Measurements from ENCODE around the gene PTAR1. TPM values are rescaled to one million over a fixed set of nuclear protein-coding genes. Genes with fewer than 3 reads are reported as not detected.

PTAR1 gene
- total RNA-seq, 4 donors from 2014 or later, result 30.8 to 131 (median 94.5) TPM

GRCh38 chr9:69674112-69674685, 85.6 kb downstream of the PTAR1 start:
- intact Hi-C loops (cut with DNase I; ENCODE audit: low total_unique reads), result no loop called here
- H3K4me3 ChIP-seq, result no peak overlapping the region
- TF ChIP-seq POLR2A (IDR thresholded peaks at IDR 0.05) (no peak), POLR2AphosphoS5 (IDR thresholded peaks at IDR 0.05) (no peak)
- TF ChIP-seq, protein P1, sequence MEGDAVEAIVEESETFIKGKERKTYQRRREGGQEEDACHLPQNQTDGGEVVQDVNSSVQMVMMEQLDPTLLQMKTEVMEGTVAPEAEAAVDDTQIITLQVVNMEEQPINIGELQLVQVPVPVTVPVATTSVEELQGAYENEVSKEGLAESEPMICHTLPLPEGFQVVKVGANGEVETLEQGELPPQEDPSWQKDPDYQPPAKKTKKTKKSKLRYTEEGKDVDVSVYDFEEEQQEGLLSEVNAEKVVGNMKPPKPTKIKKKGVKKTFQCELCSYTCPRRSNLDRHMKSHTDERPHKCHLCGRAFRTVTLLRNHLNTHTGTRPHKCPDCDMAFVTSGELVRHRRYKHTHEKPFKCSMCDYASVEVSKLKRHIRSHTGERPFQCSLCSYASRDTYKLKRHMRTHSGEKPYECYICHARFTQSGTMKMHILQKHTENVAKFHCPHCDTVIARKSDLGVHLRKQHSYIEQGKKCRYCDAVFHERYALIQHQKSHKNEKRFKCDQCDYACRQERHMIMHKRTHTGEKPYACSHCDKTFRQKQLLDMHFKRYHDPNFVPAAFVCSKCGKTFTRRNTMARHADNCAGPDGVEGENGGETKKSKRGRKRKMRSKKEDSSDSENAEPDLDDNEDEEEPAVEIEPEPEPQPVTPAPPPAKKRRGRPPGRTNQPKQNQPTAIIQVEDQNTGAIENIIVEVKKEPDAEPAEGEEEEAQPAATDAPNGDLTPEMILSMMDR (IDR thresholded peaks at IDR 0.05), result peak in 1 of 5 experiments; percentile 12
- no peaks in the 10 kb centered on the region for H3K27me3 ChIP-seq
- no peaks in the 10 kb centered on the region for H3K9me3 ChIP-seq
- DNase-seq, result no peak
- peaks cover 2 to 14% (median 10%) of the 10 kb centered on the region in 4 donors for H3K4me1 ChIP-seq
- no peaks in the 10 kb centered on the region for H3K36me3 ChIP-seq
- WGBS, 2 donors (ENCODE audit: low coverage in 1 of 2), result 70 to 82% methylated on average over 4 to 11 of the region's 11 CpGs
- in situ Hi-C loops (cut with MboI; ENCODE audit: low pct_ligation_motif_present in 1 of 4, low pct_unique_long_range_greater_than_20kb in 1 of 4, low sequenced_read_pairs in 3 of 4), result loop anchor here in 3 of 4 donors (10.0 to 25.0 kb wide), 2 partner anchors 188 to 201 kb away; no protein-coding TSS in a partner anchor
- no peak overlapping the region for H3K27ac ChIP-seq

DNA sequence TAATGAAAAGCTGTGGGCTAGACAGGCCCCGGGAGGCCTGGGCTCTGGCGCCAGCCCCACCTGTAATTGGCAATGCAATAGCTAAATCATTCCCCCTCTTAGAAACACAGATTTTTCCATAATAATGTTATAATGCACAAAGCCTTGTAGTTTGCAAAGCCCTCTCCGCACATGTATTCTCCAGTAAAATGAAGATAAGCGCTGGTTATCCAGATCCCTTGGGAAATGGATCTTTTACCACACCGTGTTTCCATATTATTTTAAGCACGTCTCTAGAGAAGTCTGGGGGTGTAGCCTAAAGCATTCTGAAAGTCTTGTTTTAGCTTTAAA, 86.5 kb downstream of the PTAR1 start:
- no peaks in the 10 kb centered on the region for H3K9me3 ChIP-seq
- 47 to 63% methylated on average over 4 to 6 of the region's 6 CpGs for WGBS, 2 donors (ENCODE audit: low coverage in 1 of 2)
- H3K36me3 ChIP-seq, result no peaks in the 10 kb centered on the region
- in situ Hi-C loops (cut with MboI; ENCODE audit: low pct_ligation_motif_present in 1 of 4, low pct_unique_long_range_greater_than_20kb in 1 of 4, low sequenced_read_pairs in 3 of 4), result loop anchor here in 3 of 4 donors (10.0 to 25.0 kb wide), 2 partner anchors 189 to 202 kb away; no protein-coding TSS in a partner anchor
- intact Hi-C loops (cut with DNase I; ENCODE audit: low total_unique reads), result no loop called here
- H3K27ac ChIP-seq, result peak overlapping the region; percentile 81 to 90 (median 87)
- TF ChIP-seq POLR2A (IDR thresholded peaks at IDR 0.05), result no peak
- no peak for TF ChIP-seq EP300 (IDR thresholded peaks at IDR 0.05; ENCODE audit: low read depth)
- TF ChIP-seq, protein P1 (IDR thresholded peaks at IDR 0.05), result no peak
- no peak for TF ChIP-seq POLR2AphosphoS5 (IDR thresholded peaks at IDR 0.05)
- H3K27me3 ChIP-seq, result no peaks in the 10 kb centered on the region
- H3K4me1 ChIP-seq, result peaks cover 2 to 14% (median 10%) of the 10 kb centered on the region in 4 donors
- peak overlapping the region in 3 of 4 donors; percentile 63 to 76 (median 69) for H3K4me3 ChIP-seq
- DNase-seq, result no peak

- no peaks in the 10 kb centered on the region for H3K36me3 ChIP-seq
- intact Hi-C loops (cut with DNase I; ENCODE audit: low total_unique reads), result no loop called here
- no peaks in the 10 kb centered on the region for H3K27me3 ChIP-seq
- H3K4me1 ChIP-seq, result peaks cover 2 to 14% (median 10%) of the 10 kb centered on the region in 4 donors
- in situ Hi-C loops (cut with MboI; ENCODE audit: low pct_ligation_motif_present in 1 of 4, low pct_unique_long_range_greater_than_20kb in 1 of 4, low sequenced_read_pairs in 3 of 4), result loop anchor here in 3 of 4 donors (10.0 to 25.0 kb wide), 2 partner anchors 190 to 202 kb away; no protein-coding TSS in a partner anchor
- TF ChIP-seq, protein P1 (IDR thresholded peaks at IDR 0.05), result peak; percentile 81 to 94 (median 89)
- TF ChIP-seq EP300 (IDR thresholded peaks at IDR 0.05; ENCODE audit: low read depth), result no peak
- TF ChIP-seq POLR2A (IDR thresholded peaks at IDR 0.05), result no peak
- peak in 1 of 3 donors; percentile 31 for TF ChIP-seq POLR2AphosphoS5 (IDR thresholded peaks at IDR 0.05)
- DNase-seq, result peak; percentile 85
- 2% methylated on average over 34 of the region's 60 CpGs; no CpG with 5 or more reads in 1 of the 2 donors for WGBS, 2 donors (ENCODE audit: low coverage in 1 of 2)
- H3K9me3 ChIP-seq, result no peaks in the 10 kb centered on the region
- peak overlapping the region; percentile 63 to 76 (median 70) for H3K4me3 ChIP-seq
- peak overlapping the region; percentile 81 to 90 (median 87) for H3K27ac ChIP-seq
Measured at GRCh38 chr9:69672596-69673310, 87.1 kb downstream of the PTAR1 start.

GRCh38 chr9:69671879-69672595, 87.8 kb downstream of the PTAR1 start, which contains the start of gene APBA1:
Gene APBA1, minus strand, starts transcription at chr9:69672371.
- Histone ChIP-seq H3K4me3 (peak within 1 kb of the TSS; percentile 63 to 92 (median 72)), H3K36me3 (no peaks in the 10 kb centered on the region), H3K4me1 (peaks cover 2 to 14% (median 10%) of the 10 kb centered on the region in 4 donors), H3K9me3 (no peaks in the 10 kb centered on the region), H3K27me3 (no peaks in the 10 kb centered on the region), H3K27ac (peak within 1 kb of the TSS; percentile 81 to 90 (median 87))
- 0% methylated on average over 55 of the region's 92 CpGs; no CpG with 5 or more reads in 1 of the 2 donors for WGBS, 2 donors (ENCODE audit: low coverage in 1 of 2)
- DNase-seq, result peak; percentile 63
- no peak for TF ChIP-seq EP300 (IDR thresholded peaks at IDR 0.05; ENCODE audit: low read depth)
- TF ChIP-seq, protein P1 (IDR thresholded peaks at IDR 0.05), result peak in 2 of 5 experiments; percentile 20 to 26
- in situ Hi-C loops (cut with MboI; ENCODE audit: low pct_ligation_motif_present in 1 of 4, low pct_unique_long_range_greater_than_20kb in 1 of 4, low sequenced_read_pairs in 3 of 4), result loop anchor here in 3 of 4 donors (10.0 to 25.0 kb wide), 2 partner anchors 190 to 203 kb away; no protein-coding TSS in a partner anchor
- intact Hi-C loops (cut with DNase I; ENCODE audit: low total_unique reads), result no loop called here

Measured in transverse colon (tissue), 4 donors.